Neural progenitor cell (in vitro differentiated cells): Measurements from ENCODE around the gene SLC47A1. TPM values are rescaled to one million over a fixed set of nuclear protein-coding genes. Genes with fewer than 3 reads are reported as not detected.
"Not testable (repeated sequence)": the region's sequence is repeated elsewhere in the genome, so short reads cannot be mapped to it uniquely, and the experiment has no call there.

Experiments used
- DNase-seq: peaks from one replicate; pipeline ENCODE4 v3.0.0-alpha.2; 2016; ENCODE audit warnings: low spot score
- H2AFZ ChIP-seq: fragments of 200-600 bp; sonication (generic); replicated peaks from 2 replicates; pipeline ENCODE4 v1.6.1; 2016; ENCODE audit warnings: antibody characterized with exemption
- H3F3A ChIP-seq: fragments of 200-600 bp; sonication (generic); 2 replicates; pipeline ENCODE4 v1.6.1; 2016; ENCODE audit warnings: antibody characterized with exemption, low read depth
- H3K27ac ChIP-seq: fragments of 200-600 bp; sonication (generic); 2 replicates; pipeline ENCODE4 v1.5.1; 2016; ENCODE audit warnings: mild to moderate bottlenecking
- H3K27me3 ChIP-seq: fragments of 200-600 bp; sonication (generic); 2 replicates; pipeline ENCODE4 v1.6.1; 2016; ENCODE audit warnings: mild to moderate bottlenecking, moderate library complexity
- H3K36me3 ChIP-seq: fragments of 200-600 bp; sonication (generic); 2 replicates; pipeline ENCODE4 v1.5.1; 2016
- H3K4me1 ChIP-seq: fragments of 200-600 bp; sonication (generic); 2 replicates; pipeline ENCODE4 v1.6.1; 2016; ENCODE audit warnings: mixed run types
- H3K4me2 ChIP-seq: fragments of 200-600 bp; sonication (generic); 2 replicates; pipeline ENCODE4 v1.6.1; 2016
- H3K4me3 ChIP-seq: fragments of 200-600 bp; sonication (generic); 2 replicates; pipeline ENCODE4 v1.5.1; 2016
- H3K79me2 ChIP-seq: fragments of 200-600 bp; sonication (generic); 2 replicates; pipeline ENCODE4 v1.6.1; 2016; ENCODE audit warnings: low read depth
- H3K9ac ChIP-seq: fragments of 200-600 bp; sonication (generic); 2 replicates; pipeline ENCODE4 v1.6.1; 2016
- H3K9me3 ChIP-seq: fragments of 200-600 bp; sonication (generic); 2 replicates; pipeline ENCODE4 v1.5.1; 2016; ENCODE audit warnings: low read depth
- H4K20me1 ChIP-seq: fragments of 200-600 bp; sonication (generic); 2 replicates; pipeline ENCODE4 v1.6.1; 2016; ENCODE audit warnings: low read depth
- H3K27ac Mint-ChIP-seq: 3 replicates; pipeline ENCODE4 v1.8.0; 2021; ENCODE audit warnings: mixed read lengths
- H3K27me3 Mint-ChIP-seq: 2 replicates; pipeline ENCODE4 v1.8.0; 2022; ENCODE audit warnings: low read depth, mild to moderate bottlenecking, inconsistent platforms, moderate library complexity, mixed read lengths; ENCODE audit not compliant: insufficient read depth
- H3K36me3 Mint-ChIP-seq: 3 replicates; pipeline ENCODE4 v1.8.0; 2021; ENCODE audit warnings: mixed read lengths
- H3K4me1 Mint-ChIP-seq: 3 replicates; pipeline ENCODE4 v1.8.0; 2021; ENCODE audit warnings: mixed read lengths
- H3K4me3 Mint-ChIP-seq: 3 replicates; pipeline ENCODE4 v1.8.0; 2021; ENCODE audit warnings: mild to moderate bottlenecking, moderate library complexity, mixed read lengths
- H3K9me3 Mint-ChIP-seq: 3 replicates; pipeline ENCODE4 v1.8.0; 2020; ENCODE audit warnings: mixed read lengths
- CTCF ChIP-seq: fragments of 200-600 bp; sonication (generic); IDR thresholded peaks from 2 replicates; pipeline ENCODE4 v1.5.1; 2017; ENCODE audit warnings: antibody characterized with exemption, mild to moderate bottlenecking
- EZH2 ChIP-seq: fragments of 200-600 bp; sonication (generic); IDR thresholded peaks from 2 replicates; pipeline ENCODE4 v1.6.1; 2017; ENCODE audit warnings: antibody characterized with exemption, mild to moderate bottlenecking, moderate library complexity
- EZH2phosphoT487 ChIP-seq: fragments of 200-600 bp; sonication (generic); IDR thresholded peaks from 2 replicates; pipeline ENCODE4 v1.6.1; 2017; ENCODE audit warnings: antibody characterized with exemption
- total RNA-seq: library from RNA; depleted of rRNA; stranded (reverse); fragments of >200 nt; gene quantifications from 2 replicates; pipeline ENCODE4 v1.2.3, GENCODE V29; 2015; ENCODE audit warnings: low replicate concordance

SLC47A1 gene
- total RNA-seq, 1 donor from 2014 or later, result 2.1 TPM

DNA sequence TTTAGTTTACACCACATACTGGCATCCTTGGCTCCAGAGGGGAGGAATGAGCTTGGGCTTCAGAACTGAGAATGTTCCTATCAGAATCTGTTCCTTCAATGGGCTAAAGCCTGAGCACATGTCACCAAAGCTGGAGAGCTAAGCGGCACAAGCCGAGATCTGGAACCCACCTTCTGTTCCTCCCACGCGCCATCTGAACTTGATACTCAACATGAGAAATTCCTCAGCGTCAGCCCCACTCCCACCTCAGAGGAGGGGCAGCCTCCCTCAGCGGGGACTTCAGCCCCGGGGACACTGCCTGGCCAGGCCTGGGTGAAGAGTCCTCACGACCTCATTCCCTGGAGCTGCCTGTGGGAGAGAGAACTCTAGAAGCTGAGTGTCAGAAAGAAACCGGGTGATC is 22.8 kb upstream of the SLC47A1 start:
- H3K9me3 ChIP-seq, result no peaks in the 10 kb centered on the region
- H3K4me3 ChIP-seq, result no peak overlapping the region
- H3K9ac ChIP-seq, result no peak overlapping the region
- H3F3A ChIP-seq, result peaks cover 31% of the 10 kb centered on the region
- TF ChIP-seq CTCF (no peak), EZH2 (no peak), EZH2phosphoT487 (no peak)
- no peak for DNase-seq
- H3K36me3 Mint-ChIP-seq, result peaks cover 4% of the 10 kb centered on the region
- peaks cover 19% of the 10 kb centered on the region for H3K4me1 Mint-ChIP-seq
- no peaks in the 10 kb centered on the region for H4K20me1 ChIP-seq
- H2AFZ ChIP-seq, result no peak overlapping the region
- peaks cover 7% of the 10 kb centered on the region for H3K9me3 Mint-ChIP-seq
- no peaks in the 10 kb centered on the region for H3K79me2 ChIP-seq
- H3K4me2 ChIP-seq, result no peak overlapping the region
- peak overlapping the region; percentile 5 for H3K4me3 Mint-ChIP-seq
- no peaks in the 10 kb centered on the region for H3K36me3 ChIP-seq
- H3K27ac Mint-ChIP-seq, result no peak overlapping the region
- H3K27ac ChIP-seq, result no peak overlapping the region
- H3K27me3 Mint-ChIP-seq, result peaks cover 34% of the 10 kb centered on the region
- H3K4me1 ChIP-seq, result no peaks in the 10 kb centered on the region
- H3K27me3 ChIP-seq, result no peaks in the 10 kb centered on the region

GRCh38 chr17:19513897-19514488 is 19.7 kb upstream of the SLC47A1 start:
- Histone ChIP-seq H3F3A (peaks cover under 1% of the 10 kb centered on the region), H4K20me1 (no peaks in the 10 kb centered on the region), H3K36me3 (no peaks in the 10 kb centered on the region), H3K4me2 (no peak overlapping the region), H3K79me2 (no peaks in the 10 kb centered on the region), H3K9me3 (no peaks in the 10 kb centered on the region), H3K27ac (no peak overlapping the region), H3K27me3 (no peaks in the 10 kb centered on the region), H3K9ac (no peak overlapping the region), H2AFZ (no peak overlapping the region), H3K4me3 (no peak overlapping the region), H3K4me1 (no peaks in the 10 kb centered on the region)
- Mint-ChIP-seq H3K27me3 (peaks cover 15% of the 10 kb centered on the region), H3K9me3 (no peaks in the 10 kb centered on the region), H3K27ac (peak overlapping the region; percentile 52), H3K4me1 (peaks cover 9% of the 10 kb centered on the region), H3K4me3 (no peak overlapping the region), H3K36me3 (no peaks in the 10 kb centered on the region)
- peak; percentile 79 for DNase-seq
- TF ChIP-seq EZH2phosphoT487 (no peak), CTCF (peak; percentile 97)

DNA sequence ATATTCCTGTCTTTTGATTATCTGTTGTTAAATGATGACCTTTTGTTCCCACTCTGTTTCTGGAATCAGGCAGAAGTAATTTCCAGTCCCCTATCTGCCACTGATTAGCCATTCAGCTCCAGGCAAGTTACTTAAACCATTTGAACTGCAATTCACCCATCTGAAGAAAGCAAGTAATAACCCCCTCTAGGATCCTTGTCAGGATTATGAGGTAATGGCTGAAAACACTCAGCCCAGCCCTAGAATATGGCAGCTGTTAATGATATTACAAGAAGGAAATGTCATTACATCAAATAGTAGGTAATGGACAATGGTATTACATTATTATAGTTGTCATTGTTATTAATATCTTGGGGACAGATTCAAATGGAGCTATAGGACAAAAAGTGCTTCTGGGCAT is 16.0 kb upstream of the SLC47A1 start:
- Histone ChIP-seq H3K27ac (no peak overlapping the region), H3K79me2 (no peaks in the 10 kb centered on the region), H2AFZ (no peak overlapping the region), H3K4me3 (no peak overlapping the region), H3K9me3 (no peaks in the 10 kb centered on the region), H4K20me1 (no peaks in the 10 kb centered on the region), H3K4me1 (no peaks in the 10 kb centered on the region), H3K4me2 (no peak overlapping the region), H3K36me3 (no peaks in the 10 kb centered on the region), H3K9ac (no peak overlapping the region), H3F3A (no peaks in the 10 kb centered on the region), H3K27me3 (no peaks in the 10 kb centered on the region)
- Mint-ChIP-seq H3K4me1 (peaks cover 4% of the 10 kb centered on the region), H3K27me3 (peaks cover 10% of the 10 kb centered on the region), H3K4me3 (no peak overlapping the region), H3K36me3 (no peaks in the 10 kb centered on the region), H3K9me3 (no peaks in the 10 kb centered on the region), H3K27ac (no peak overlapping the region)
- TF ChIP-seq CTCF (no peak), EZH2phosphoT487 (no peak), EZH2 (no peak)
- no peak for DNase-seq

DNA sequence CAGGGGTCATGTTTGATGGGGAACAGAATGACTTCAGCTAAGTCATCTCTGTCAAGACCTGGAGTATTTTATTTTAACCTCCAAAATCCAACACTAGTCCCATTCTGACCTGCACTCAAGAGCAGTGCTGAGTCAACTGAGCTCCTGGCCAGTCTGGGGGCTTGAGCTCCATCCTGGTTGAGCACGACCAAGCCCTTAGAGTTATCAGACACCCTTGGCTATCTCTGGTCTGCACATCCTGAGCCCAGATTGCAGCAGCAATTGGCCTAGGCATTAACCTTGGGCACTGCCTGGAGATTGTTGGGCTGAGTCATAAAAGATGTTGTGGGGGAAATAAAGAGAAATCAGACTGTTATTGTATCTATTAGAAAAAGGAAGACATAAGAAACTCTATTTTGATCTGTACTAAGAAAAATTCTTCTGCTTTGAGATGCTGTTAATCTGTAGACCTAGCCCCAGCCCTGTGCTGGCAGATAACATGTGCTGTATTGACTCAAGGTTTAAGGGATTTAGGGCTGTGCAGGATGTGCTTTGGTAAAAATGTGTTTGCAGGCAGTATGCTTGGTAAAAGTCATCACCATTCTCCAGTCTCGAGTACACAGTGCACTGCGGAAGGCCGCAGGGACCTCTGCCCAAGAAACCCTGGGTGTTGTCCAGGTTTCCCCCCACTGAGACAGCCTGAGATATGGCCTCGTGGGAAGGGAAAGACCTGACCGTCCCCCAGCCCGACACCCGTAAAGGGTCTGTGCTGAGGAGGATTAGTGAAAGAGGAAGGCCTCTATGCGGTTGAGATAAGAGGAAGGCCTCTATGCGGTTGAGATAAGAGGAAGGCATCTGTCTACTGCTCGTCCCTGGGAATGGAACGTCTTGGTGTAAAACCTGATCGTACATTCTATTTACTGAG is 14.0 kb upstream of the SLC47A1 start:
- not testable (repeated sequence) for H3K27me3 Mint-ChIP-seq, H3K4me1 ChIP-seq, H3K4me1 Mint-ChIP-seq, H3K9me3 Mint-ChIP-seq, H3K36me3 Mint-ChIP-seq, DNase-seq, H3K4me3 ChIP-seq, H3K36me3 ChIP-seq, H3K4me2 ChIP-seq, H3K27ac Mint-ChIP-seq, H3K9ac ChIP-seq, H4K20me1 ChIP-seq, H3K27ac ChIP-seq, H3K79me2 ChIP-seq, H3K27me3 ChIP-seq, H3K4me3 Mint-ChIP-seq, H3K9me3 ChIP-seq, H3F3A ChIP-seq
- H2AFZ ChIP-seq, result peak overlapping the region; percentile 51
